Panc1 (cell line): ENCODE results near the gene BRWD1. TPM values are rescaled to one million over a fixed set of nuclear protein-coding genes. Genes with fewer than 3 reads are reported as not detected.

Experiments
- ATAC-seq: fragments of 200-7000 bp; cut with Tn5 transposase; 2 replicates; pipeline ENCODE4 v1.9.1; 2020; ENCODE audit warnings: mild to moderate bottlenecking, moderate library complexity
- BruUV-seq: library from RNA; stranded (reverse); fragments of 400-500 nt; replicated peaks from 2 replicates; lab custom pipeline; 2021; lab: Mats Ljungman, UMichigan
- CTCF ChIA-PET: fragments of 300-600 bp; sonication (Branson Sonifier 250); formaldehyde crosslinking; loops from one replicate; lab custom pipeline; 2022; ENCODE audit warnings: antibody characterized with exemption; lab: Charles Lee
- POLR2A ChIA-PET: fragments of 300-600 bp; sonication (Branson Sonifier 250); formaldehyde crosslinking; loops from one replicate; lab custom pipeline; 2022; ENCODE audit warnings: antibody characterized with exemption; lab: Charles Lee
- DNase-seq: peaks from one replicate; pipeline ENCODE4 v3.0.0-alpha.2; 2010; ENCODE audit warnings: low read depth, low spot score
- H3K27ac ChIP-seq: 2 replicates; pipeline ENCODE4 v1.5.1; 2011; ENCODE audit warnings: mild to moderate bottlenecking, low read length, inconsistent platforms
- H3K27me3 ChIP-seq: fragments of 200-500 bp; sonication (Bioruptor generic); 2 replicates; pipeline ENCODE4 v1.6.0; 2014; ENCODE audit warnings: low read length, inconsistent platforms; ENCODE audit not compliant: control insufficient read depth, insufficient read depth
- H3K36me3 ChIP-seq: fragments of 200-500 bp; sonication (Bioruptor generic); 2 replicates; pipeline ENCODE4 v1.5.1; 2014; ENCODE audit warnings: inconsistent platforms, mild to moderate bottlenecking, low read length, moderate library complexity; ENCODE audit not compliant: control insufficient read depth, insufficient read depth
- H3K4me1 ChIP-seq: 2 replicates; pipeline ENCODE4 v1.5.1; 2011; ENCODE audit warnings: inconsistent platforms, mild to moderate bottlenecking, low read length, moderate library complexity; ENCODE audit not compliant: control insufficient read depth, insufficient read depth
- H3K4me3 ChIP-seq, 2 experiments: 2 replicates each; pipeline ENCODE4 v1.5.1; 2011 to 2012; ENCODE audit warnings: low read depth in 2 of 2, low read length in 2 of 2, mild to moderate bottlenecking in 2 of 2, inconsistent platforms in 1 of 2, moderate library complexity in 1 of 2
- H3K9me3 ChIP-seq: fragments of 200-500 bp; sonication (Bioruptor generic); 2 replicates; pipeline ENCODE4 v1.5.1; 2014; ENCODE audit warnings: low read depth, mild to moderate bottlenecking, inconsistent platforms, low read length, moderate library complexity; ENCODE audit not compliant: control insufficient read depth, insufficient read depth
- POLR2AphosphoS5 ChIP-seq: IDR thresholded peaks from 2 replicates; pipeline ENCODE4 v1.6.1; 2012; ENCODE audit warnings: mild to moderate bottlenecking, low read depth, low read length, moderate library complexity
- SIN3A ChIP-seq: IDR thresholded peaks from 2 replicates; pipeline ENCODE4 v1.6.1; 2012; ENCODE audit warnings: low read depth, mild to moderate bottlenecking, low read length, moderate library complexity, borderline replicate concordance; ENCODE audit not compliant: insufficient read depth
- TCF7L2 ChIP-seq: IDR thresholded peaks from 2 replicates; pipeline ENCODE4 v1.6.1; 2011; ENCODE audit warnings: mild to moderate bottlenecking, low read depth, low read length, inconsistent platforms
- in situ Hi-C: cut with HindIII; loops from 2 replicates; pipeline ENCODE4 v1.10.0; 2016; ENCODE audit warnings: low sequenced_read_pairs, low pct_unique_long_range_greater_than_20kb
- intact Hi-C: fragments of 100-400 bp; cut with micrococcal nuclease; formaldehyde crosslinking; loops from one replicate; pipeline ENCODE4 v1.10.0; 2022; ENCODE audit not compliant: unreplicated experiment
- total RNA-seq: library from RNA; stranded (reverse); gene quantifications from one replicate; pipeline ENCODE4 v1.2.1, GENCODE V29; 2021; ENCODE audit not compliant: unreplicated experiment
- TF ChIP-seq, protein P1 (sequence below), 2 experiments: IDR thresholded peaks; 2 replicates each; pipeline ENCODE4 v1.6.1; 2011 to 2012; ENCODE audit warnings: low read depth in 2 of 2, control low read depth in 1 of 2, low read length in 1 of 2, mild to moderate bottlenecking in 1 of 2, moderate library complexity in 1 of 2; ENCODE audit not compliant: insufficient read depth in 1 of 2
- TF ChIP-seq, protein P2 (sequence below): fragments of 450-650 bp; IDR thresholded peaks from 2 replicates; pipeline ENCODE4 v1.5.1; 2017; ENCODE audit warnings: mild to moderate bottlenecking

Gene BRWD1
- total RNA-seq, 1 experiment from 2014 or later = 26.2 TPM

DNA sequence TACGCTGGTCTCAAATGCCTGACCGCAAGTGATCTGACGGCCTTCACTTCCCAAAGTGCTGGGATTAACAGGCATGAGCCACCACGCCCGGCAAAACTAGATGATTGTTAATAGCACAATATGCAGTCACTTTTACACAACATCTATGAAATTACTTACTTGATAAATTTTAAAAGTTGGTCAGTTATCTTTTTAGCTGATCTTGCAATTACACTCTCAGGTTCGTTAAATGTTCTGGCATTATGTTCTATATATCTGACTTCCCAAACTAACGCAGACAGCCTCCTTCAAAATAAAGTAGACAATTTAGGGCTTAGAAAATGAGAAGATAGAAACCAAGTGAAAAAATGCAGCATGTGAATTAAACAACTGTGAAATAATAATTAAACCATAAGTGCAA, 98.4 kb downstream of the BRWD1 start:
- no peak for ATAC-seq
- BruUV-seq = no TSS peak
- Histone ChIP-seq H3K27ac (no peak overlapping the region), H3K27me3 (no peaks in the 10 kb centered on the region), H3K4me1 (no peaks in the 10 kb centered on the region), H3K9me3 (no peaks in the 10 kb centered on the region), H3K36me3 (peaks cover 15% of the 10 kb centered on the region), H3K4me3 (no peak overlapping the region)
- TF ChIP-seq, protein P1, sequence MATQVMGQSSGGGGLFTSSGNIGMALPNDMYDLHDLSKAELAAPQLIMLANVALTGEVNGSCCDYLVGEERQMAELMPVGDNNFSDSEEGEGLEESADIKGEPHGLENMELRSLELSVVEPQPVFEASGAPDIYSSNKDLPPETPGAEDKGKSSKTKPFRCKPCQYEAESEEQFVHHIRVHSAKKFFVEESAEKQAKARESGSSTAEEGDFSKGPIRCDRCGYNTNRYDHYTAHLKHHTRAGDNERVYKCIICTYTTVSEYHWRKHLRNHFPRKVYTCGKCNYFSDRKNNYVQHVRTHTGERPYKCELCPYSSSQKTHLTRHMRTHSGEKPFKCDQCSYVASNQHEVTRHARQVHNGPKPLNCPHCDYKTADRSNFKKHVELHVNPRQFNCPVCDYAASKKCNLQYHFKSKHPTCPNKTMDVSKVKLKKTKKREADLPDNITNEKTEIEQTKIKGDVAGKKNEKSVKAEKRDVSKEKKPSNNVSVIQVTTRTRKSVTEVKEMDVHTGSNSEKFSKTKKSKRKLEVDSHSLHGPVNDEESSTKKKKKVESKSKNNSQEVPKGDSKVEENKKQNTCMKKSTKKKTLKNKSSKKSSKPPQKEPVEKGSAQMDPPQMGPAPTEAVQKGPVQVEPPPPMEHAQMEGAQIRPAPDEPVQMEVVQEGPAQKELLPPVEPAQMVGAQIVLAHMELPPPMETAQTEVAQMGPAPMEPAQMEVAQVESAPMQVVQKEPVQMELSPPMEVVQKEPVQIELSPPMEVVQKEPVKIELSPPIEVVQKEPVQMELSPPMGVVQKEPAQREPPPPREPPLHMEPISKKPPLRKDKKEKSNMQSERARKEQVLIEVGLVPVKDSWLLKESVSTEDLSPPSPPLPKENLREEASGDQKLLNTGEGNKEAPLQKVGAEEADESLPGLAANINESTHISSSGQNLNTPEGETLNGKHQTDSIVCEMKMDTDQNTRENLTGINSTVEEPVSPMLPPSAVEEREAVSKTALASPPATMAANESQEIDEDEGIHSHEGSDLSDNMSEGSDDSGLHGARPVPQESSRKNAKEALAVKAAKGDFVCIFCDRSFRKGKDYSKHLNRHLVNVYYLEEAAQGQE (IDR thresholded peaks at IDR 0.05; ENCODE audit: insufficient read depth in 1 of 2, low read depth in 2 of 2, low read length in 1 of 2) = no peak
- TF ChIP-seq, protein P2, sequence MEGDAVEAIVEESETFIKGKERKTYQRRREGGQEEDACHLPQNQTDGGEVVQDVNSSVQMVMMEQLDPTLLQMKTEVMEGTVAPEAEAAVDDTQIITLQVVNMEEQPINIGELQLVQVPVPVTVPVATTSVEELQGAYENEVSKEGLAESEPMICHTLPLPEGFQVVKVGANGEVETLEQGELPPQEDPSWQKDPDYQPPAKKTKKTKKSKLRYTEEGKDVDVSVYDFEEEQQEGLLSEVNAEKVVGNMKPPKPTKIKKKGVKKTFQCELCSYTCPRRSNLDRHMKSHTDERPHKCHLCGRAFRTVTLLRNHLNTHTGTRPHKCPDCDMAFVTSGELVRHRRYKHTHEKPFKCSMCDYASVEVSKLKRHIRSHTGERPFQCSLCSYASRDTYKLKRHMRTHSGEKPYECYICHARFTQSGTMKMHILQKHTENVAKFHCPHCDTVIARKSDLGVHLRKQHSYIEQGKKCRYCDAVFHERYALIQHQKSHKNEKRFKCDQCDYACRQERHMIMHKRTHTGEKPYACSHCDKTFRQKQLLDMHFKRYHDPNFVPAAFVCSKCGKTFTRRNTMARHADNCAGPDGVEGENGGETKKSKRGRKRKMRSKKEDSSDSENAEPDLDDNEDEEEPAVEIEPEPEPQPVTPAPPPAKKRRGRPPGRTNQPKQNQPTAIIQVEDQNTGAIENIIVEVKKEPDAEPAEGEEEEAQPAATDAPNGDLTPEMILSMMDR = no peak
- no peak for TF ChIP-seq SIN3A
- TF ChIP-seq TCF7L2 = no peak
- no peak for TF ChIP-seq POLR2AphosphoS5
- CTCF ChIA-PET = no interaction called here
- intact Hi-C loops = no loop called here
- POLR2A ChIA-PET = no interaction called here
- in situ Hi-C loops = no loop called here
- DNase-seq = no peak

DNA sequence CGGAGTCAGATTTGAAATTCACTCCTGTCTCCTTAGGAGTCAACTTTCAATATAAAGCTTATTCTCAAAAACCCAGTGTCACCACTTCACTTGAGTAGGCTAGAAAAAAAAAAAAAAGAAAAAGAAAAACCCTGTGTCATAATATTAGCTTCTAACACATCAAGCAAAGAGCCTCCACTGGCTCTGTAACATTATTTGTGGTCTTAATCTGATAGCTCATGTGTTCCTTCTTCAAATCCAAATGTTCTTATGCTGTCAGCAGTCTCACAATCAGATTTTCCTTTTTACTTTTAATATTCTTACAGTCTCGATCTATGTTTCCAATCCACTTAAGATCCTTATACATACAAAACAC, 104.1 kb downstream of the BRWD1 start:
- ChIA-PET CTCF (no interaction called here), POLR2A (interaction anchor here (0.6 kb wide), 1 partner anchor 156 kb away, joined by 12 read pairs; no protein-coding TSS in a partner anchor)
- H3K4me1 ChIP-seq = no peaks in the 10 kb centered on the region
- no peaks in the 10 kb centered on the region for H3K27me3 ChIP-seq
- intact Hi-C loops (no loop called here), in situ Hi-C loops (no loop called here)
- TF ChIP-seq, protein P2 = no peak
- TF ChIP-seq, protein P1 (IDR thresholded peaks at IDR 0.05; ENCODE audit: insufficient read depth in 1 of 2, low read depth in 2 of 2, low read length in 1 of 2) = no peak
- TF ChIP-seq POLR2AphosphoS5 = no peak
- TF ChIP-seq TCF7L2 = no peak
- TF ChIP-seq SIN3A = no peak
- DNase-seq = no peak
- no peak for ATAC-seq
- no peak overlapping the region for H3K27ac ChIP-seq
- peaks cover 13% of the 10 kb centered on the region for H3K36me3 ChIP-seq
- no peaks in the 10 kb centered on the region for H3K9me3 ChIP-seq
- BruUV-seq = no TSS peak
- no peak overlapping the region for H3K4me3 ChIP-seq
